HCT116 (cell line): ENCODE data around the gene HSF4. TPM values are rescaled to one million over a fixed set of nuclear protein-coding genes. Genes with fewer than 3 reads are reported as not detected.

ENCODE experiments used
- ATAC-seq: fragments of 200-7000 bp; cut with Tn5 transposase; 2 replicates; pipeline ENCODE4 v1.9.1; 2020; ENCODE audit warnings: mild to moderate bottlenecking, moderate library complexity
- BruUV-seq: library from RNA; stranded (reverse); fragments of 400-500 nt; replicated peaks from 2 replicates; lab custom pipeline; 2021; lab: Mats Ljungman, UMichigan
- CTCF ChIA-PET: fragments of 300-600 bp; sonication (Branson Sonifier 250); formaldehyde crosslinking; loops from one replicate; lab custom pipeline; 2021; ENCODE audit warnings: antibody characterized with exemption; lab: Charles Lee
- POLR2A ChIA-PET: fragments of 300-600, 350-600 bp; sonication (Branson Sonifier 250); formaldehyde crosslinking; loops from one replicate; lab custom pipeline; 2021; ENCODE audit warnings: antibody characterized with exemption; lab: Charles Lee
- RAD21 ChIA-PET, 2 experiments: fragments of 300-600 bp; sonication (Branson Sonifier 250); formaldehyde crosslinking; loops; one replicate each; lab custom pipeline; 2023; ENCODE audit warnings: low total read pairs in 2 of 2; ENCODE audit not compliant: uncharacterized antibody in 2 of 2, unreplicated experiment in 2 of 2, low non-redundant PET in 1 of 2; lab: Charles Lee
- DNase-seq: peaks from one replicate; pipeline ENCODE4 v3.0.0-alpha.2; 2010; ENCODE audit warnings: low read depth, low spot score
- H2AFZ ChIP-seq: fragments of 200-600 bp; shearing (Covaris generic), sonication (generic); 2 replicates; pipeline ENCODE4 v1.6.1; 2017; ENCODE audit warnings: low read depth, mixed run types, mixed read lengths, antibody characterized with exemption, low read length; ENCODE audit not compliant: poor library complexity, severe bottlenecking
- H3K27ac ChIP-seq: 2 replicates; pipeline ENCODE4 v1.5.1; 2012; ENCODE audit warnings: low read depth, low read length
- H3K27me3 ChIP-seq: fragments of 200-600 bp; sonication (generic); 2 replicates; pipeline ENCODE4 v1.6.1; 2016; ENCODE audit warnings: mixed run types, low read length, mixed read lengths; ENCODE audit not compliant: insufficient read depth
- H3K36me3 ChIP-seq, 2 experiments: fragments of 200-500 bp in 1 of 2; fragments of 200-600 bp in 1 of 2; sonication (Bioruptor generic) in 1 of 2; sonication (generic) in 1 of 2; 2 replicates each; pipeline versions ENCODE4 v1.5.1 to v1.6.1; 2014 to 2016; ENCODE audit warnings: low read length in 2 of 2, inconsistent platforms in 1 of 2, mixed read lengths in 1 of 2, mixed run types in 1 of 2; ENCODE audit not compliant: insufficient read depth in 2 of 2, control insufficient read depth in 1 of 2
- H3K4me1 ChIP-seq, 2 experiments: fragments of 200-600 bp in 1 of 2; sonication (generic) in 1 of 2; 2 replicates each; pipeline versions ENCODE4 v1.5.1 to v1.6.1; 2012 to 2017; ENCODE audit warnings: low read length in 2 of 2, inconsistent platforms in 1 of 2, mild to moderate bottlenecking in 1 of 2, mixed read lengths in 1 of 2, mixed run types in 1 of 2, moderate library complexity in 1 of 2; ENCODE audit not compliant: insufficient read depth in 2 of 2, control insufficient read depth in 1 of 2
- H3K4me2 ChIP-seq: fragments of 200-600 bp; sonication (generic); 2 replicates; pipeline ENCODE4 v1.6.1; 2017; ENCODE audit warnings: mixed run types, low read length, mixed read lengths
- H3K4me3 ChIP-seq, 2 experiments: fragments of 200-600 bp in 1 of 2; sonication (generic) in 1 of 2; replicated peaks in 1 of 2; 2 replicates each; pipeline ENCODE4 v1.5.1; 2011 to 2016; ENCODE audit warnings: low read length in 2 of 2, control low read depth in 1 of 2, low read depth in 1 of 2, mild to moderate bottlenecking in 1 of 2, mixed read lengths in 1 of 2, mixed run types in 1 of 2
- H3K79me2 ChIP-seq: fragments of 200-600 bp; sonication (generic); 2 replicates; pipeline ENCODE4 v1.6.1; 2017; ENCODE audit warnings: mild to moderate bottlenecking, mixed run types, low read length, moderate library complexity, mixed read lengths; ENCODE audit not compliant: insufficient read depth
- H3K9ac ChIP-seq: fragments of 200-600 bp; sonication (generic); 2 replicates; pipeline ENCODE4 v1.6.1; 2016; ENCODE audit warnings: low read length, mixed read lengths
- H3K9me2 ChIP-seq: fragments of 200-600 bp; sonication (generic), shearing (Covaris generic); 2 replicates; pipeline ENCODE4 v1.6.1; 2017; ENCODE audit warnings: mixed run types, mild to moderate bottlenecking, moderate library complexity; ENCODE audit not compliant: insufficient read depth
- H3K9me3 ChIP-seq, 2 experiments: fragments of 200-500 bp in 1 of 2; fragments of 200-600 bp in 1 of 2; sonication (Bioruptor generic) in 1 of 2; sonication (generic) in 1 of 2; 2 replicates each; pipeline ENCODE4 v1.6.1; 2014 to 2017; ENCODE audit warnings: low read length in 2 of 2, mixed read lengths in 2 of 2, inconsistent platforms in 1 of 2, low read depth in 1 of 2, mild to moderate bottlenecking in 1 of 2, mixed run types in 1 of 2, moderate library complexity in 1 of 2; ENCODE audit not compliant: control insufficient read depth in 1 of 2, insufficient read depth in 1 of 2
- H4K20me1 ChIP-seq: fragments of 200-600 bp; sonication (generic), shearing (Covaris generic); 2 replicates; pipeline ENCODE4 v1.6.1; 2017; ENCODE audit warnings: mixed run types, mild to moderate bottlenecking, moderate library complexity; ENCODE audit not compliant: insufficient read depth
- CEBPB ChIP-seq: IDR thresholded peaks from 2 replicates; pipeline ENCODE4 v1.6.1; 2012; ENCODE audit warnings: low read depth
- CTCF ChIP-seq, 3 experiments: fragments of 200-600 bp in 1 of 3; sonication (generic) in 1 of 3; IDR thresholded peaks in 2 of 3; conservative IDR thresholded peaks in 1 of 3; 2 replicates each; pipeline ENCODE4 v1.5.1; 2012 to 2017; ENCODE audit warnings: low read depth in 2 of 3, low read length in 2 of 3, antibody characterized with exemption in 1 of 3, borderline replicate concordance in 1 of 3, control low read depth in 1 of 3, mild to moderate bottlenecking in 1 of 3, mixed read lengths in 1 of 3, mixed run types in 1 of 3, moderate library complexity in 1 of 3; ENCODE audit not compliant: insufficient read depth in 1 of 3
- EZH2phosphoT487 ChIP-seq: fragments of 200-600 bp; IDR thresholded peaks from 2 replicates; pipeline ENCODE4 v1.6.1; 2018; ENCODE audit warnings: antibody characterized with exemption, borderline replicate concordance
- JUND ChIP-seq: IDR thresholded peaks from 2 replicates; pipeline ENCODE4 v1.6.1; 2012
- POLR2A ChIP-seq: IDR thresholded peaks from 2 replicates; pipeline ENCODE4 v1.7.0; 2011; ENCODE audit warnings: borderline replicate concordance; ENCODE audit not compliant: insufficient read depth, insufficient read length; ENCODE audit errors: extremely low read depth
- RAD21 ChIP-seq: IDR thresholded peaks from 2 replicates; pipeline ENCODE4 v1.6.1; 2012; ENCODE audit warnings: low read depth, mild to moderate bottlenecking
- SRF ChIP-seq: IDR thresholded peaks from 2 replicates; pipeline ENCODE4 v1.6.1; 2012; ENCODE audit warnings: low read depth
- YY1 ChIP-seq: IDR thresholded peaks from 2 replicates; pipeline ENCODE4 v1.6.1; 2011; ENCODE audit warnings: low read length, low read depth, moderate library complexity, mild to moderate bottlenecking; ENCODE audit not compliant: insufficient replicate concordance; ENCODE audit errors: extremely low read depth
- intact Hi-C: fragments of 100-400 bp; cut with micrococcal nuclease; formaldehyde crosslinking; loops from 2 replicates; pipeline ENCODE4 v1.10.0; 2022
- total RNA-seq: library from RNA; stranded (reverse); gene quantifications from one replicate; pipeline ENCODE4 v1.2.1, GENCODE V29; 2021; ENCODE audit not compliant: unreplicated experiment
- TF ChIP-seq, protein P1 (sequence below): IDR thresholded peaks from 2 replicates; pipeline ENCODE4 v1.6.1; 2011; ENCODE audit warnings: mild to moderate bottlenecking, low read length, moderate library complexity; ENCODE audit not compliant: insufficient replicate concordance; ENCODE audit errors: extremely low read depth
- TF ChIP-seq, protein P2 (sequence below): IDR thresholded peaks from 2 replicates; pipeline ENCODE4 v1.6.1; 2012
- TF ChIP-seq, protein P3 (sequence below): IDR thresholded peaks from 2 replicates; pipeline ENCODE4 v1.6.1; 2012

The HSF4 gene
- total RNA-seq, 1 experiment from 2014 or later, result 46.6 TPM

- TF ChIP-seq, protein P1, sequence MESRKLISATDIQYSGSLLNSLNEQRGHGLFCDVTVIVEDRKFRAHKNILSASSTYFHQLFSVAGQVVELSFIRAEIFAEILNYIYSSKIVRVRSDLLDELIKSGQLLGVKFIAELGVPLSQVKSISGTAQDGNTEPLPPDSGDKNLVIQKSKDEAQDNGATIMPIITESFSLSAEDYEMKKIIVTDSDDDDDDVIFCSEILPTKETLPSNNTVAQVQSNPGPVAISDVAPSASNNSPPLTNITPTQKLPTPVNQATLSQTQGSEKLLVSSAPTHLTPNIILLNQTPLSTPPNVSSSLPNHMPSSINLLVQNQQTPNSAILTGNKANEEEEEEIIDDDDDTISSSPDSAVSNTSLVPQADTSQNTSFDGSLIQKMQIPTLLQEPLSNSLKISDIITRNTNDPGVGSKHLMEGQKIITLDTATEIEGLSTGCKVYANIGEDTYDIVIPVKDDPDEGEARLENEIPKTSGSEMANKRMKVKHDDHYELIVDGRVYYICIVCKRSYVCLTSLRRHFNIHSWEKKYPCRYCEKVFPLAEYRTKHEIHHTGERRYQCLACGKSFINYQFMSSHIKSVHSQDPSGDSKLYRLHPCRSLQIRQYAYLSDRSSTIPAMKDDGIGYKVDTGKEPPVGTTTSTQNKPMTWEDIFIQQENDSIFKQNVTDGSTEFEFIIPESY, result no peak
Measured at GRCh38 chr16:67199011-67199807, 34.7 kb downstream of the HSF4 start, which contains the start of gene ELMO3 (continued).

DNA sequence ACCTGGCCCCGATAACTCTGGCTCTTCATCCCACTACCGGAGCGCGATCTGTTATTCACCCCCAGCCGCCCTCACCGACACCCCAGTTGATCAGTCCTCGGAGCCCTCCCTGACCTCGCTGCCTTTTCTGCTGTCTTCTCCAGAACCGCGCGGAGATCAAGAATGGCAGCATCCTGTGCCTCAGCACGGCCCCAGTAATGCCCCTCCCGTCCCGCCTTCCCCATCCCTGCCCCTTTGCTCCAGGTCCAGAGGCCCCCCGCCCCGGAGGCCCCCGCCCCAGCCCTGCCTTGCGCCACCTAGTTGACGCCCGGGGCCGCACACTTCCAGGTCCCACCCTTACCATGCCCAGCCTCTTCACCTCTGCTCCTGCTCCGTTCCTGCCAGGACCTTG lies 35.3 kb downstream of the HSF4 start:
- H3K27ac ChIP-seq, result peak overlapping the region; percentile 99
- H4K20me1 ChIP-seq, result no peaks in the 10 kb centered on the region; the same call in 1 of the 2 replicates
- peaks cover 15 to 33% of the 10 kb centered on the region in 2 experiments for H3K4me1 ChIP-seq
- no peaks in the 10 kb centered on the region for H3K9me2 ChIP-seq
- H3K4me3 ChIP-seq, result peak overlapping the region; percentile 78
- DNase-seq, result no peak
- peaks cover 29% of the 10 kb centered on the region for H3K79me2 ChIP-seq
- H3K9me3 ChIP-seq, result no peaks in the 10 kb centered on the region
- CTCF ChIA-PET, result interaction anchor here (0.7 to 2.3 kb wide), 6 partner anchors 13 to 305 kb away, joined by 4 to 13 read pairs (median 8); partner anchors contain the start of genes FHOD1 and TMEM208
- H3K4me2 ChIP-seq, result peak overlapping the region; percentile 97
- no peak overlapping the region for H2AFZ ChIP-seq
- intact Hi-C loops, result no loop called here
- BruUV-seq, result no TSS peak
- peak overlapping the region; percentile 75 for H3K9ac ChIP-seq
- no peaks in the 10 kb centered on the region for H3K27me3 ChIP-seq
- TF ChIP-seq POLR2A (peak; percentile 20), EZH2phosphoT487 (no peak), YY1 (no peak), CEBPB (no peak), RAD21 (no peak), SRF (no peak), JUND (no peak), CTCF (IDR thresholded peaks at IDR 0.05 in 2 of 3, conservative IDR thresholded peaks at IDR 0.05 in 1 of 3; ENCODE audit: borderline replicate concordance in 1 of 3, insufficient read depth in 1 of 3, low read depth in 2 of 3, low read length in 2 of 3) (peak in 2 of 3 experiments; percentile 31 to 48; a peak in 3 of 6 replicates)
- TF ChIP-seq, protein P2, sequence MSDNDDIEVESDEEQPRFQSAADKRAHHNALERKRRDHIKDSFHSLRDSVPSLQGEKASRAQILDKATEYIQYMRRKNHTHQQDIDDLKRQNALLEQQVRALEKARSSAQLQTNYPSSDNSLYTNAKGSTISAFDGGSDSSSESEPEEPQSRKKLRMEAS, result no peak
- TF ChIP-seq, protein P3, sequence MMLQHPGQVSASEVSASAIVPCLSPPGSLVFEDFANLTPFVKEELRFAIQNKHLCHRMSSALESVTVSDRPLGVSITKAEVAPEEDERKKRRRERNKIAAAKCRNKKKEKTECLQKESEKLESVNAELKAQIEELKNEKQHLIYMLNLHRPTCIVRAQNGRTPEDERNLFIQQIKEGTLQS, result no peak
- peak; percentile 61 for ATAC-seq
- RAD21 ChIA-PET, result no interaction called here
- POLR2A ChIA-PET, result interaction anchor here (0.7 to 2.3 kb wide), 2 partner anchors 42 to 45 kb away, joined by 8 read pairs; no protein-coding TSS in a partner anchor
- peaks cover 27 to 39% of the 10 kb centered on the region in 2 experiments; a peak in 3 of 4 replicates for H3K36me3 ChIP-seq
